Liver (tissue), 9 donors: ENCODE measurements around the gene HAAO. TPM values are rescaled to one million over a fixed set of nuclear protein-coding genes. Genes with fewer than 3 reads are reported as not detected.
A peak's percentile ranks its signal among the peaks of the same experiment; 100 is the strongest.

ENCODE experiments used
- DNase-seq: peaks from one replicate; pipeline ENCODE4 v3.0.0-alpha.2; 2017; ENCODE audit warnings: low spot score
- H3K27ac ChIP-seq, 2 donors: one replicate each; pipeline ENCODE4 v1.7.0; 2013; ENCODE audit warnings: inconsistent platforms in 2 of 2, low read length in 2 of 2, control low read depth in 1 of 2, low read depth in 1 of 2, mild to moderate bottlenecking in 1 of 2
- H3K27me3 ChIP-seq, 4 donors: one replicate each; pipeline versions ENCODE4 v1.6.1 to v1.7.0; 2013; ENCODE audit warnings: low read length in 3 of 4, inconsistent platforms in 1 of 4, mild to moderate bottlenecking in 1 of 4, moderate library complexity in 1 of 4; ENCODE audit not compliant: control insufficient read depth in 4 of 4, insufficient read depth in 4 of 4
- H3K36me3 ChIP-seq, 4 donors: one replicate each; pipeline versions ENCODE4 v1.6.1 to v1.7.0; 2013; ENCODE audit warnings: low read length in 3 of 4, mild to moderate bottlenecking in 3 of 4, low read depth in 1 of 4, moderate library complexity in 1 of 4; ENCODE audit not compliant: control insufficient read depth in 4 of 4, insufficient read depth in 3 of 4
- H3K4me1 ChIP-seq, 4 donors: one replicate each; pipeline versions ENCODE4 v1.6.1 to v1.7.0; 2013; ENCODE audit warnings: low read length in 3 of 4, mild to moderate bottlenecking in 3 of 4, moderate library complexity in 1 of 4; ENCODE audit not compliant: control insufficient read depth in 4 of 4, insufficient read depth in 4 of 4
- H3K4me3 ChIP-seq, 3 donors: one replicate each; pipeline versions ENCODE4 v1.6.1 to v1.7.0; 2013; ENCODE audit warnings: low read length in 3 of 3, control low read depth in 1 of 3, low read depth in 1 of 3, mild to moderate bottlenecking in 1 of 3
- H3K9ac ChIP-seq, 2 donors: one replicate each; pipeline ENCODE4 v1.7.0; 2013; ENCODE audit warnings: low read length in 2 of 2, mild to moderate bottlenecking in 2 of 2, moderate library complexity in 2 of 2, control low read depth in 1 of 2, low read depth in 1 of 2
- H3K9me3 ChIP-seq, 4 donors: one replicate each; pipeline versions ENCODE4 v1.6.1 to v1.7.0; 2013; ENCODE audit warnings: low read length in 3 of 4; ENCODE audit not compliant: control insufficient read depth in 4 of 4
- HNF4A ChIP-seq, 2 donors: conservative IDR thresholded peaks; 2 replicates each; pipeline ENCODE4 v1.6.1; 2016; ENCODE audit warnings: antibody characterized with exemption in 2 of 2, mild to moderate bottlenecking in 2 of 2
- NR2F2 ChIP-seq: IDR thresholded peaks from 2 replicates; pipeline ENCODE4 v1.6.1; 2016; ENCODE audit warnings: antibody characterized with exemption
- RAD21 ChIP-seq, 2 donors: IDR thresholded peaks; 2 replicates each; pipeline ENCODE4 v1.6.1; 2016; ENCODE audit warnings: antibody characterized with exemption in 2 of 2, mild to moderate bottlenecking in 2 of 2
- WGBS: extraction: QIAGEN DNeasy Blood & Tissue Kit; methylation state at CpG from one replicate; pipeline ENCODE4 v1.1.7; 2013; 5-methylcytosine and 5-hydroxymethylcytosine counted together
- polyA plus RNA-seq, 2 donors: library from polyadenylated mRNA; stranded (reverse) in 1 of 2; unstranded in 1 of 2; fragments of 200-250 nt in 1 of 2; fragments of >200 nt in 1 of 2; fragmentation: Nextera tagmentation in 1 of 2; extraction: Ambion mirVana in 1 of 2; gene quantifications; one replicate each; pipeline versions ENCODE4 v1.2.1 to v1.2.3, GENCODE V29; 2013 to 2015
- total RNA-seq, 2 donors: library from RNA; depleted of rRNA; stranded (reverse); fragments of >200 nt; gene quantifications; one replicate each; pipeline ENCODE4 v1.2.3, GENCODE V29; 2014
- TF ChIP-seq, protein P1 (sequence below): IDR thresholded peaks from 2 replicates; pipeline ENCODE4 v1.6.1; 2016; ENCODE audit warnings: antibody characterized with exemption, mild to moderate bottlenecking
- TF ChIP-seq, protein P2 (sequence below): fragments of 150-350 bp; IDR thresholded peaks from 2 replicates; pipeline ENCODE4 v1.5.1; 2017; ENCODE audit warnings: improper control_type of control experiment, low read depth, low read length; ENCODE audit not compliant: missing input control
- donor health status: healthy.
- donor health status: healthy.
- donor health status: healthy.
- donor health status: healthy.
- donor health status: healthy.

Gene HAAO
- total and polyA plus RNA-seq, 4 donors = 17.4 to 140 (median 130) TPM

GRCh38 chr2:42828487-42829425, 36.4 kb upstream of the HAAO start:
- no peaks in the 10 kb centered on the region for H3K36me3 ChIP-seq
- H3K9ac ChIP-seq = no peak overlapping the region
- no peaks in the 10 kb centered on the region for H3K9me3 ChIP-seq

GRCh38 chr2:42827647-42828486, 35.5 kb upstream of the HAAO start:
- DNase-seq = peak; percentile 89
- Histone ChIP-seq H3K27ac (no peak overlapping the region), H3K4me1 (peaks cover 0 to 9% (median 6%) of the 10 kb centered on the region in 4 donors), H3K9ac (no peak overlapping the region), H3K27me3 (no peaks in the 10 kb centered on the region), H3K4me3 (peak overlapping the region; percentile 28 to 53 (median 41)), H3K36me3 (no peaks in the 10 kb centered on the region), H3K9me3 (no peaks in the 10 kb centered on the region)
- WGBS = 28% methylated on average over 47 of the region's 47 CpGs
- TF ChIP-seq, protein P1, sequence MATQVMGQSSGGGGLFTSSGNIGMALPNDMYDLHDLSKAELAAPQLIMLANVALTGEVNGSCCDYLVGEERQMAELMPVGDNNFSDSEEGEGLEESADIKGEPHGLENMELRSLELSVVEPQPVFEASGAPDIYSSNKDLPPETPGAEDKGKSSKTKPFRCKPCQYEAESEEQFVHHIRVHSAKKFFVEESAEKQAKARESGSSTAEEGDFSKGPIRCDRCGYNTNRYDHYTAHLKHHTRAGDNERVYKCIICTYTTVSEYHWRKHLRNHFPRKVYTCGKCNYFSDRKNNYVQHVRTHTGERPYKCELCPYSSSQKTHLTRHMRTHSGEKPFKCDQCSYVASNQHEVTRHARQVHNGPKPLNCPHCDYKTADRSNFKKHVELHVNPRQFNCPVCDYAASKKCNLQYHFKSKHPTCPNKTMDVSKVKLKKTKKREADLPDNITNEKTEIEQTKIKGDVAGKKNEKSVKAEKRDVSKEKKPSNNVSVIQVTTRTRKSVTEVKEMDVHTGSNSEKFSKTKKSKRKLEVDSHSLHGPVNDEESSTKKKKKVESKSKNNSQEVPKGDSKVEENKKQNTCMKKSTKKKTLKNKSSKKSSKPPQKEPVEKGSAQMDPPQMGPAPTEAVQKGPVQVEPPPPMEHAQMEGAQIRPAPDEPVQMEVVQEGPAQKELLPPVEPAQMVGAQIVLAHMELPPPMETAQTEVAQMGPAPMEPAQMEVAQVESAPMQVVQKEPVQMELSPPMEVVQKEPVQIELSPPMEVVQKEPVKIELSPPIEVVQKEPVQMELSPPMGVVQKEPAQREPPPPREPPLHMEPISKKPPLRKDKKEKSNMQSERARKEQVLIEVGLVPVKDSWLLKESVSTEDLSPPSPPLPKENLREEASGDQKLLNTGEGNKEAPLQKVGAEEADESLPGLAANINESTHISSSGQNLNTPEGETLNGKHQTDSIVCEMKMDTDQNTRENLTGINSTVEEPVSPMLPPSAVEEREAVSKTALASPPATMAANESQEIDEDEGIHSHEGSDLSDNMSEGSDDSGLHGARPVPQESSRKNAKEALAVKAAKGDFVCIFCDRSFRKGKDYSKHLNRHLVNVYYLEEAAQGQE = no peak
- TF ChIP-seq RAD21 (IDR thresholded peaks at IDR 0.05) = peak; percentile 95 to 97
- TF ChIP-seq, protein P2, sequence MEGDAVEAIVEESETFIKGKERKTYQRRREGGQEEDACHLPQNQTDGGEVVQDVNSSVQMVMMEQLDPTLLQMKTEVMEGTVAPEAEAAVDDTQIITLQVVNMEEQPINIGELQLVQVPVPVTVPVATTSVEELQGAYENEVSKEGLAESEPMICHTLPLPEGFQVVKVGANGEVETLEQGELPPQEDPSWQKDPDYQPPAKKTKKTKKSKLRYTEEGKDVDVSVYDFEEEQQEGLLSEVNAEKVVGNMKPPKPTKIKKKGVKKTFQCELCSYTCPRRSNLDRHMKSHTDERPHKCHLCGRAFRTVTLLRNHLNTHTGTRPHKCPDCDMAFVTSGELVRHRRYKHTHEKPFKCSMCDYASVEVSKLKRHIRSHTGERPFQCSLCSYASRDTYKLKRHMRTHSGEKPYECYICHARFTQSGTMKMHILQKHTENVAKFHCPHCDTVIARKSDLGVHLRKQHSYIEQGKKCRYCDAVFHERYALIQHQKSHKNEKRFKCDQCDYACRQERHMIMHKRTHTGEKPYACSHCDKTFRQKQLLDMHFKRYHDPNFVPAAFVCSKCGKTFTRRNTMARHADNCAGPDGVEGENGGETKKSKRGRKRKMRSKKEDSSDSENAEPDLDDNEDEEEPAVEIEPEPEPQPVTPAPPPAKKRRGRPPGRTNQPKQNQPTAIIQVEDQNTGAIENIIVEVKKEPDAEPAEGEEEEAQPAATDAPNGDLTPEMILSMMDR = peak; percentile 86

More at GRCh38 chr2:42828487-42829425, 36.4 kb upstream of the HAAO start:
- DNase-seq = peak; percentile 76
- Histone ChIP-seq H3K4me3 (no peak overlapping the region), H3K4me1 (peaks cover 0 to 9% (median 6%) of the 10 kb centered on the region in 4 donors), H3K27me3 (no peaks in the 10 kb centered on the region), H3K27ac (no peak overlapping the region)
- WGBS = 27% methylated on average over 12 of the region's 12 CpGs
- TF ChIP-seq RAD21 (IDR thresholded peaks at IDR 0.05) (peak; percentile 91 to 95), NR2F2 (peak; percentile 68), HNF4A (conservative IDR thresholded peaks at IDR 0.05) (no peak)
- TF ChIP-seq, protein P2 = peak; percentile 87
